Coronary artery (tissue), 2 donors: Measurements from ENCODE around the gene SIGLEC15.

ENCODE experiments used
- DNase-seq: peaks from one replicate; pipeline ENCODE4 v3.0.0-alpha.2; 2017; ENCODE audit warnings: low spot score
- H3K27ac ChIP-seq, 2 donors: fragments of 200-600 bp; sonication (generic); one replicate each; pipeline ENCODE4 v1.5.1; 2016 to 2019
- H3K4me3 ChIP-seq: fragments of 200-600 bp; sonication (generic); 2 replicates; pipeline ENCODE4 v1.5.1; 2016; ENCODE audit warnings: mild to moderate bottlenecking, moderate library complexity
- CTCF ChIP-seq: fragments of 200-600 bp; sonication (generic); IDR thresholded peaks from one replicate; pipeline ENCODE4 v1.5.1; 2019; ENCODE audit warnings: antibody characterized with exemption

Gene SIGLEC15

GRCh38 chr18:45854036-45854586 lies 28.6 kb downstream of the SIGLEC15 start:
- no peak for DNase-seq
- Histone ChIP-seq H3K4me3 (no peak overlapping the region), H3K27ac (no peak overlapping the region)
- no peak for TF ChIP-seq CTCF

GRCh38 chr18:45856531-45856930 lies 31.1 kb downstream of the SIGLEC15 start:
- Histone ChIP-seq H3K4me3 (no peak overlapping the region), H3K27ac (no peak overlapping the region)
- no peak for DNase-seq
- no peak for TF ChIP-seq CTCF

- Histone ChIP-seq H3K27ac (no peak overlapping the region), H3K4me3 (no peak overlapping the region)
- no peak for DNase-seq
- TF ChIP-seq CTCF = no peak
These were observed 33.9 kb downstream of the SIGLEC15 start for GRCh38 chr18:45859334-45859733.

DNA sequence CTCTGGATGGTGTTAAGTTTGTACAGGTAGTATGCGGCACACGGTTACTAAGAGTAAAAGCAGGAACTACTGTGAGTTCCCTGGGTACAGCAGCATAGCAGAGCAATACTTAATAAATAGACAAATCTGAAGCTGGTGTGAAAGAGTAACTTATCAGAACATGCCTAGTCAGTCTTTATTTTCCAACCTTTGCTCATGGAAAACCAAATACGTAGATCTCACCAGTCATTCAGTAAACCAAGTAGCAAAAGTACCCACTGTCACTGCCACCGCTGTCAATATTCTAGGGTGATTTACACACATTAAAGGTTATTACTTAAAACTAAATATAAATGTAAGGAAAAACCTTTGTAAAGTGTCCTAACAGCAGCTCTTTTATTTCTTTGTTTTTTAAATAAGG lies 35.0 kb downstream of the SIGLEC15 start:
- no peak overlapping the region for H3K4me3 ChIP-seq
- no peak overlapping the region for H3K27ac ChIP-seq
- no peak for DNase-seq
- no peak for TF ChIP-seq CTCF

DNA sequence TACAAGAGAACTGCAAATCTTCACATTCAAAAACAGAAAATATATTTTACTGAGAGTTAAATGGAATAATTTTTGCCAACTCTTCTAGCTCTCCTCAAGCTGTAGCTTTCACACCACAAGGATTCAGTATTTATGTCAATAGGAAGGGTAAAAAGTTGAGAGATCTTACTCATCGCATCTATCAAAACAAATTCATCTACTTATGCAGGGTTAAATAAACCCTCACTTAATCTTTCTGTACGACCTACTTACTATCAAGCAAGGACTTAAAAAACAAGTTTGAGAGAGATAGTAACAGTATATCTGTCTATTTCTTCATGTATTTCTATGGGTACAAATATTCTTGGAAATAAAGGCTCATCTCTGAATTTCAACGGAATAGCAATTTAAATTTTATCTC lies 35.5 kb downstream of the SIGLEC15 start:
- Histone ChIP-seq H3K27ac (no peak overlapping the region), H3K4me3 (no peak overlapping the region)
- DNase-seq = no peak
- no peak for TF ChIP-seq CTCF

DNA sequence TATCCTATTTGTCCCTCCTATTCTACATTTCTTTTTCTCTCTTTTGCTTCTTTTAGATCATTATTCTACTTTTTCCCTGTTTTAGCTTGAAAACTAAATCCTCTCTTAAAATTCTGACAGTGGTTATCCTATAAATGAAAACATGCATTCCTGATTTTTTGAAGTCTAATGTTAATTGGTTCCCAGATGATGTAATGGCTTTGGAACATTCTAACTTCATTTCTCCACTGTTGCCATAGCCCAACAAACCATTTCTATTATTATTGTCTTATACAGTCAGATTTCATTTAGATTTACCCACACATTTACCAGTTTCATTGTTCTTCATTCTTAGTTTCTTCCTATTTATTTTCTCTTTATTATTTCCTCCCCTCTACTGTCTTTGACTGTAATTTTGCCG lies 36.5 kb downstream of the SIGLEC15 start:
- Histone ChIP-seq H3K4me3 (no peak overlapping the region), H3K27ac (no peak overlapping the region)
- no peak for DNase-seq
- TF ChIP-seq CTCF = no peak

- H3K27ac ChIP-seq = no peak overlapping the region
- TF ChIP-seq CTCF = no peak
- no peak for DNase-seq
- H3K4me3 ChIP-seq = no peak overlapping the region
These were observed 38.0 kb downstream of the SIGLEC15 start for GRCh38 chr18:45863469-45863868.
